Liver (tissue), 9 donors: ENCODE measurements around the gene CALHM3. TPM values are rescaled to one million over a fixed set of nuclear protein-coding genes. Genes with fewer than 3 reads are reported as not detected.
"Not testable (repeated sequence)": the region's sequence is repeated elsewhere in the genome, so short reads cannot be mapped to it uniquely, and the experiment has no call there.

Source experiments
- DNase-seq: peaks from one replicate; pipeline ENCODE4 v3.0.0-alpha.2; 2017; ENCODE audit warnings: low spot score
- H3K27ac ChIP-seq, 2 donors: one replicate each; pipeline ENCODE4 v1.7.0; 2013; ENCODE audit warnings: inconsistent platforms in 2 of 2, low read length in 2 of 2, control low read depth in 1 of 2, low read depth in 1 of 2, mild to moderate bottlenecking in 1 of 2
- H3K27me3 ChIP-seq, 4 donors: one replicate each; pipeline versions ENCODE4 v1.6.1 to v1.7.0; 2013; ENCODE audit warnings: low read length in 3 of 4, inconsistent platforms in 1 of 4, mild to moderate bottlenecking in 1 of 4, moderate library complexity in 1 of 4; ENCODE audit not compliant: control insufficient read depth in 4 of 4, insufficient read depth in 4 of 4
- H3K36me3 ChIP-seq, 4 donors: one replicate each; pipeline versions ENCODE4 v1.6.1 to v1.7.0; 2013; ENCODE audit warnings: low read length in 3 of 4, mild to moderate bottlenecking in 3 of 4, low read depth in 1 of 4, moderate library complexity in 1 of 4; ENCODE audit not compliant: control insufficient read depth in 4 of 4, insufficient read depth in 3 of 4
- H3K4me1 ChIP-seq, 4 donors: one replicate each; pipeline versions ENCODE4 v1.6.1 to v1.7.0; 2013; ENCODE audit warnings: low read length in 3 of 4, mild to moderate bottlenecking in 3 of 4, moderate library complexity in 1 of 4; ENCODE audit not compliant: control insufficient read depth in 4 of 4, insufficient read depth in 4 of 4
- H3K4me3 ChIP-seq, 3 donors: one replicate each; pipeline versions ENCODE4 v1.6.1 to v1.7.0; 2013; ENCODE audit warnings: low read length in 3 of 3, control low read depth in 1 of 3, low read depth in 1 of 3, mild to moderate bottlenecking in 1 of 3
- H3K9ac ChIP-seq, 2 donors: one replicate each; pipeline ENCODE4 v1.7.0; 2013; ENCODE audit warnings: low read length in 2 of 2, mild to moderate bottlenecking in 2 of 2, moderate library complexity in 2 of 2, control low read depth in 1 of 2, low read depth in 1 of 2
- H3K9me3 ChIP-seq, 4 donors: one replicate each; pipeline versions ENCODE4 v1.6.1 to v1.7.0; 2013; ENCODE audit warnings: low read length in 3 of 4; ENCODE audit not compliant: control insufficient read depth in 4 of 4
- CTCF ChIP-seq: fragments of 150-350 bp; IDR thresholded peaks from 2 replicates; pipeline ENCODE4 v1.5.1; 2017; ENCODE audit warnings: improper control_type of control experiment, low read depth, low read length; ENCODE audit not compliant: missing input control
- EGR1 ChIP-seq, 2 donors: IDR thresholded peaks; 2 replicates each; pipeline ENCODE4 v1.6.1; 2016 to 2018; ENCODE audit warnings: antibody characterized with exemption in 2 of 2, low read depth in 2 of 2
- GABPA ChIP-seq, 2 donors: IDR thresholded peaks in 1 of 2; conservative IDR thresholded peaks in 1 of 2; 2 replicates each; pipeline ENCODE4 v1.6.1; 2016; ENCODE audit warnings: antibody characterized with exemption in 2 of 2, mild to moderate bottlenecking in 1 of 2, moderate library complexity in 1 of 2
- HNF4G ChIP-seq: IDR thresholded peaks from 2 replicates; pipeline ENCODE4 v1.6.1; 2016; ENCODE audit warnings: antibody characterized with exemption
- JUND ChIP-seq, 2 donors: IDR thresholded peaks; 2 replicates each; pipeline ENCODE4 v1.6.1; 2016; ENCODE audit warnings: antibody characterized with exemption in 2 of 2
- MAX ChIP-seq: IDR thresholded peaks from 2 replicates; pipeline ENCODE4 v1.6.1; 2016; ENCODE audit warnings: antibody characterized with exemption
- NR2F2 ChIP-seq: IDR thresholded peaks from 2 replicates; pipeline ENCODE4 v1.6.1; 2016; ENCODE audit warnings: antibody characterized with exemption
- REST ChIP-seq: IDR thresholded peaks from 2 replicates; pipeline ENCODE4 v1.6.1; 2016; ENCODE audit warnings: antibody characterized with exemption, mild to moderate bottlenecking
- RXRA ChIP-seq, 2 donors: IDR thresholded peaks; 2 replicates each; pipeline ENCODE4 v1.6.1; 2017 to 2018; ENCODE audit warnings: antibody characterized with exemption in 2 of 2, mild to moderate bottlenecking in 1 of 2
- SP1 ChIP-seq: IDR thresholded peaks from 2 replicates; pipeline ENCODE4 v1.6.1; 2018; ENCODE audit warnings: antibody characterized with exemption, mild to moderate bottlenecking
- TAF1 ChIP-seq: conservative IDR thresholded peaks from 2 replicates; pipeline ENCODE4 v1.6.1; 2016; ENCODE audit warnings: antibody characterized with exemption, mild to moderate bottlenecking
- YY1 ChIP-seq: IDR thresholded peaks from 2 replicates; pipeline ENCODE4 v1.6.1; 2016; ENCODE audit warnings: antibody characterized with exemption, mild to moderate bottlenecking
- WGBS: extraction: QIAGEN DNeasy Blood & Tissue Kit; methylation state at CpG from one replicate; pipeline ENCODE4 v1.1.7; 2013; 5-methylcytosine and 5-hydroxymethylcytosine counted together
- polyA plus RNA-seq, 2 donors: library from polyadenylated mRNA; stranded (reverse) in 1 of 2; unstranded in 1 of 2; fragments of 200-250 nt in 1 of 2; fragments of >200 nt in 1 of 2; fragmentation: Nextera tagmentation in 1 of 2; extraction: Ambion mirVana in 1 of 2; gene quantifications; one replicate each; pipeline versions ENCODE4 v1.2.1 to v1.2.3, GENCODE V29; 2013 to 2015
- total RNA-seq, 2 donors: library from RNA; depleted of rRNA; stranded (reverse); fragments of >200 nt; gene quantifications; one replicate each; pipeline ENCODE4 v1.2.3, GENCODE V29; 2014
- TF ChIP-seq, protein P1 (sequence below): IDR thresholded peaks from 2 replicates; pipeline ENCODE4 v1.6.1; 2016; ENCODE audit warnings: antibody characterized with exemption
- TF ChIP-seq, protein P2 (sequence below): IDR thresholded peaks from 2 replicates; pipeline ENCODE4 v1.6.1; 2016; ENCODE audit warnings: antibody characterized with exemption
- donor health status: healthy.
- donor health status: healthy.
- donor health status: healthy.
- donor health status: healthy.
- donor health status: healthy.

Gene CALHM3
- total and polyA plus RNA-seq, 4 donors, result 0.14 TPM; not detected in 3

DNA sequence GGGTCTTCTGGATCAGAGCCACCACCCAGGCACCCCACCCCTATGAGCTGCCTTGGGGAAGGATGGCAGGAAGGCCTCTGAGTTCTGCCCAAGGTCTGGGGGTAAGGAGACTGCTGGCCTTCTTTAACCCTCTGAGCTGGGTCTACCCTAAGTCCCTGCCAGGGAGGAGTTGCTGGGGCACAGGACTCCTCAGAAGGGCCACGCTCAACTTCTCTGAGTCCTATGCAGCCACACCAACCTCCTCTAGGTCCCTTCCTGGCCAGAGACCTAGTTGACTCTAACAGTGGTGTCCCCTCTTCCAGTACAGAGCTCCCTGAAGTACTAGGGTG is 11.9 kb upstream of the CALHM3 start:
- Histone ChIP-seq H3K9me3 (no peaks in the 10 kb centered on the region), H3K9ac (no peak overlapping the region), H3K4me1 (peaks cover 2 to 14% (median 10%) of the 10 kb centered on the region in 4 donors), H3K4me3 (no peak overlapping the region), H3K27ac (no peak overlapping the region), H3K27me3 (peaks cover 0 to 8% (median 5%) of the 10 kb centered on the region in 4 donors), H3K36me3 (no peaks in the 10 kb centered on the region)
- no peak for TF ChIP-seq SP1
- TF ChIP-seq RXRA (IDR thresholded peaks at IDR 0.05), result no peak
- TF ChIP-seq, protein P1, sequence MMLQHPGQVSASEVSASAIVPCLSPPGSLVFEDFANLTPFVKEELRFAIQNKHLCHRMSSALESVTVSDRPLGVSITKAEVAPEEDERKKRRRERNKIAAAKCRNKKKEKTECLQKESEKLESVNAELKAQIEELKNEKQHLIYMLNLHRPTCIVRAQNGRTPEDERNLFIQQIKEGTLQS, result no peak
- no peak for TF ChIP-seq CTCF
- no peak for TF ChIP-seq NR2F2
- TF ChIP-seq REST, result no peak
- no peak for TF ChIP-seq YY1
- TF ChIP-seq HNF4G, result no peak
- no peak for TF ChIP-seq MAX
- no peak for DNase-seq
- WGBS, result 90% methylated on average over 1 of the region's 1 CpG

DNA sequence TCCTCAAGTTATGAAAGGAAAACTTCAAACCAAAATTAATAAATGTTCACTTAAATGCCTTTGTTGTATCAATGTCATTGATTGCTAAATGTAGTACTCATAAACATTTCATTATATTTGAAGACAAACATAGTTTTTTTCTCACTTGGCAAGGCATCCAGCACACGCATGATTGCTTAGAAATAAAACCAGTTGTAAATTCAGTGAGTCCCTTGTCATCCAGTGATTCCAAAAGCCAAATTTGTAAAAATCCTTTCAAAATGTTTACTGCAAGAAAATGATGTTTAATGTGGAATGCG is 8.3 kb upstream of the CALHM3 start:
- Histone ChIP-seq H3K4me3 (no peak overlapping the region), H3K9ac (no peak overlapping the region), H3K9me3 (no peaks in the 10 kb centered on the region), H3K27me3 (no peaks in the 10 kb centered on the region), H3K27ac (no peak overlapping the region), H3K4me1 (peaks cover 0 to 2% (median 0%) of the 10 kb centered on the region in 4 donors), H3K36me3 (no peaks in the 10 kb centered on the region)
- TF ChIP-seq RXRA (IDR thresholded peaks at IDR 0.05), result no peak
- no peak for TF ChIP-seq GABPA (IDR thresholded peaks at IDR 0.05 in 1 of 2, conservative IDR thresholded peaks at IDR 0.05 in 1 of 2)
- no peak for TF ChIP-seq JUND (IDR thresholded peaks at IDR 0.05)
- no peak for TF ChIP-seq YY1
- no peak for TF ChIP-seq EGR1 (IDR thresholded peaks at IDR 0.05; ENCODE audit: low read depth in 2 of 2)
- no peak for TF ChIP-seq NR2F2
- TF ChIP-seq, protein P1, result no peak
- TF ChIP-seq TAF1, result no peak
- TF ChIP-seq, protein P2, sequence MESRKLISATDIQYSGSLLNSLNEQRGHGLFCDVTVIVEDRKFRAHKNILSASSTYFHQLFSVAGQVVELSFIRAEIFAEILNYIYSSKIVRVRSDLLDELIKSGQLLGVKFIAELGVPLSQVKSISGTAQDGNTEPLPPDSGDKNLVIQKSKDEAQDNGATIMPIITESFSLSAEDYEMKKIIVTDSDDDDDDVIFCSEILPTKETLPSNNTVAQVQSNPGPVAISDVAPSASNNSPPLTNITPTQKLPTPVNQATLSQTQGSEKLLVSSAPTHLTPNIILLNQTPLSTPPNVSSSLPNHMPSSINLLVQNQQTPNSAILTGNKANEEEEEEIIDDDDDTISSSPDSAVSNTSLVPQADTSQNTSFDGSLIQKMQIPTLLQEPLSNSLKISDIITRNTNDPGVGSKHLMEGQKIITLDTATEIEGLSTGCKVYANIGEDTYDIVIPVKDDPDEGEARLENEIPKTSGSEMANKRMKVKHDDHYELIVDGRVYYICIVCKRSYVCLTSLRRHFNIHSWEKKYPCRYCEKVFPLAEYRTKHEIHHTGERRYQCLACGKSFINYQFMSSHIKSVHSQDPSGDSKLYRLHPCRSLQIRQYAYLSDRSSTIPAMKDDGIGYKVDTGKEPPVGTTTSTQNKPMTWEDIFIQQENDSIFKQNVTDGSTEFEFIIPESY, result no peak
- 78% methylated on average over 2 of the region's 2 CpGs for WGBS
- DNase-seq, result no peak

- not testable (repeated sequence) for H3K36me3 ChIP-seq, H3K4me1 ChIP-seq, H3K27me3 ChIP-seq, DNase-seq, H3K9me3 ChIP-seq, H3K4me3 ChIP-seq, H3K27ac ChIP-seq, H3K9ac ChIP-seq
- WGBS, result 86% methylated on average over 8 of the region's 8 CpGs
Observed at GRCh38 chr10:103486635-103487409, 7.8 kb upstream of the CALHM3 start.
